Umbilical cord (tissue), 2 donors: Measurements from ENCODE around the gene PRAMEF1. TPM values are rescaled to one million over a fixed set of nuclear protein-coding genes. Genes with fewer than 3 reads are reported as not detected.
"Not testable (repeated sequence)": the region's sequence is repeated elsewhere in the genome, so short reads cannot be mapped to it uniquely, and the experiment has no call there.

Source experiments
- DNase-seq: peaks from one replicate; pipeline ENCODE4 v3.0.0-alpha.2; 2015; ENCODE audit warnings: low spot score
- total RNA-seq: library from RNA; depleted of rRNA; stranded (reverse); fragments of >200 nt; gene quantifications from one replicate; pipeline ENCODE4 v1.2.3, GENCODE V29; 2014; ENCODE audit warnings: low replicate concordance; ENCODE audit not compliant: insufficient read depth

The PRAMEF1 gene
- total RNA-seq, 1 donor from 2014 or later, result 6.7 TPM

DNA sequence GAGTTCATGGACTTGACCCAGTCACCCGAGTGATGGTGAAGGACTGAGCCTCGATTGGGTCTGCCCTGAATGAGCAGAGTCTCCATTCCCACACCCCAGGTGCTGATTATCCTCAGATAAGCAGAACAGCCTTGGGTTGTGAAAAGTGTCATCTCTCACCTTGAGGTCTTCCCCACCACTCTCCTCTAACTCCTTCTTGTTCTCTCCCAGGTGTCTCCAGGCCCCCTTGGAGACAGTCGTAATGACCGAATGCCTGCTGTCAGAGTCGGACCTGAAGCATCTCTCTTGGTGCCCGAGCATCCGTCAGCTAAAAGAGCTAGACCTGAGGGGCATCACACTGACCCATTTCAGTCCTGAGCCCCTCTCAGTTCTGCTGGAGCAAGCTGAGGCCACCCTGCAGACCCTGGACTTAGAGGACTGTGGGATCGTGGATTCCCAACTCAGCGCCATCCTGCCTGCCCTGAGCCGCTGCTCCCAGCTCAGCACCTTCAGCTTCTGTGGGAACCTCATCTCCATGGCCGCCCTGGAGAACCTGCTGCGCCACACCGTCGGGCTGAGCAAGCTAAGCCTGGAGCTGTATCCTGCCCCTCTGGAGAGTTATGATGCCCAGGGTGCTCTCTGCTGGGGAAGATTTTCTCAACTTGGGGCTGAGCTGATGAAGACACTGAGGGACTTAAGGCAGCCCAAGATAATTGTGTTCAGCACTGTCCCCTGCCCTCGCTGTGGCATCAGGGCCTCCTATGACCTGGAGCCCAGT lies 14.2 kb upstream of the PRAMEF1 start:
- no peak for DNase-seq

GRCh38 chr1:12778061-12778460 lies 13.1 kb upstream of the PRAMEF1 start:
- no peak for DNase-seq

- DNase-seq, result no peak
Measured at GRCh38 chr1:12778907-12779306, 12.3 kb upstream of the PRAMEF1 start.

DNA sequence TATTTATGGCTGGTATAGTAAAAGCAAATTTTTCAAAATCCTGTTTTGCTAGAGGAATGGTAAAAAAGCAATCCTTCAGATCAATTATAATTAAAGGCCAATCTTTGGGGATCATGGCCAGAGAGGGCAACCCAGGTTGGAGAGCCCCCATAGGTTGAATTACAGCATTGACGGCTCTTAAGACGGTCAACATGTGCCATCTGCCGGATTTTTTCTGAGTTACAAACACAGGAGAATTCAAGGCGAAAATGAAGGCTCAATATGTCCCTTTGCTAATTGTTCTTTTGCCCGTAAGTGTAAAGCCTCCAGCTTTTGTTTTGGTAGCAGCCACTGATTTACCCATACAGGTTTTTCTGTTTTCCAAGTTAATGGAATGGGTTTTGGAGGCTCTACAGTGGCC lies 9.7 kb upstream of the PRAMEF1 start:
- DNase-seq, result not testable (repeated sequence)

- DNase-seq, result not testable (repeated sequence)
Measured at GRCh38 chr1:12783783-12784182, 7.4 kb upstream of the PRAMEF1 start.

DNA sequence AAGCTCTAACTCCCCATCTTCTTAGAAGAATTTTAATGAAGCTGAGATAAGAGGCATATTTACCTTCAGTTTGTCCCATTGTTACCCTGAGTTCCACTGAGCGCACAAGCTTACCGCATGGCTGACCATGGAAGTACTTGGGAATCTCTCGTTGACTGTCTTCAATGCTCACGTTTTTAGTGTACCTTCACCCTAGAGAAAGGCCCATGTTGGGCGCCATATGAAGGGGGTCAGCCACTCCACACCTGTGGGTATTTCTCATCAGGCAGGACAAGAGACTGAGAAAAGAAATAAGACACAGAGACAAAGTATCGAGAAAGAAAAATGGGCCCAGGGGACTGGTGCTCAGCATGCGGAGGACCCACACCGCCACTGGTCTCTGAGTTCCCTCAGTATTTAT lies 6.5 kb upstream of the PRAMEF1 start:
- not testable (repeated sequence) for DNase-seq

- no peak for DNase-seq
Measured at GRCh38 chr1:12798911-12799310, 7.7 kb downstream of the PRAMEF1 start.

- no peak for DNase-seq
Measured at GRCh38 chr1:12799730-12800129, 8.5 kb downstream of the PRAMEF1 start.

DNA sequence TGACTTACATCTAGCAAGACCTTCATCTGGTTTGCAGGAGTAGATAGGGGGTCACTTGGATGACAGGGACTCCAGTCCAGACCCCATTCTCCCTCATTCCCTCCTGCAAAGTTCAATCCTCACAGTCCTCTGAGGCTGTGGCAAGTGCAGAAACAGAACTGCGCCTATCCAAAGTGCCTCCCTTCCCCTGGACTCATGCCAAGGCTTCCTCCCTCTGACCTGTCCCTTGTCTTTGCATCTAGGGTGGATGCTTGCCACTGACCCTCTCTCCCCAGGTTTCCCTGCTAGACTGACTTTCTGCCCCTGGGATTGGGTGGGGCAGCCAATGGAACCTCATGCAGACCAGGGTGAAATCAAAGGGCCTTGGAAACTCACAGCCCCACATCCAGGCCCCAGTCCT lies 18.7 kb downstream of the PRAMEF1 start:
- no peak for DNase-seq

- DNase-seq, result no peak
Measured at GRCh38 chr1:12810691-12811408, 19.7 kb downstream of the PRAMEF1 start.

- DNase-seq, result no peak
Measured at GRCh38 chr1:12811409-12811784, 20.2 kb downstream of the PRAMEF1 start.

- not testable (repeated sequence) for DNase-seq
Measured at GRCh38 chr1:12819061-12819460, 27.9 kb downstream of the PRAMEF1 start.

GRCh38 chr1:12831310-12831709 lies 40.1 kb downstream of the PRAMEF1 start, which contains the start of gene PRAMEF11:
TSS of gene PRAMEF11 (minus strand) at chr1:12831410. CDS start at chr1:12828789, 2,621 bp downstream.
- not testable (repeated sequence) for DNase-seq

- not testable (repeated sequence) for DNase-seq
Measured at GRCh38 chr1:12833251-12833650, 42.1 kb downstream of the PRAMEF1 start.

Other genes starting within 250 kb of the PRAMEF1 start
- gene DHRS3, start 173.2 kb upstream of the PRAMEF1 start, total RNA-seq, result 107 TPM
- gene AADACL4, start 147.3 kb upstream of the PRAMEF1 start, total RNA-seq, result not detected
- 5.8 TPM for gene AADACL3, start 75.3 kb upstream of the PRAMEF1 start, total RNA-seq
- not detected for gene CFAP107, start 45.2 kb upstream of the PRAMEF1 start, total RNA-seq
- gene PRAMEF12, start 17.7 kb upstream of the PRAMEF1 start, total RNA-seq, result 2.9 TPM
- gene PRAMEF11, start 40.0 kb downstream of the PRAMEF1 start, total RNA-seq, result not detected
- gene HNRNPCL1, start 57.3 kb downstream of the PRAMEF1 start, total RNA-seq, result 0.72 TPM
- 0.72 TPM for gene PRAMEF2, start 65.7 kb downstream of the PRAMEF1 start, total RNA-seq
- gene PRAMEF4, start 94.8 kb downstream of the PRAMEF1 start, total RNA-seq, result 1.2 TPM
- gene PRAMEF10, start 106.9 kb downstream of the PRAMEF1 start, total RNA-seq, result 0.48 TPM
- gene PRAMEF7, start 125.2 kb downstream of the PRAMEF1 start, total RNA-seq, result not detected
- gene PRAMEF6, start 156.2 kb downstream of the PRAMEF1 start, total RNA-seq, result not detected